ENCODE results near the gene ELL.
A peak's percentile ranks its signal among the peaks of the same experiment; 100 is the strongest.

The ELL gene

GRCh38 chr19:18466354-18466753, 55.5 kb downstream of the ELL start:
- DNase-seq: no peak

- DNase-seq: no peak
Measured at GRCh38 chr19:18465964-18466339, 55.9 kb downstream of the ELL start.

GRCh38 chr19:18465214-18465963, 56.5 kb downstream of the ELL start:
- no peak for DNase-seq

- DNase-seq: no peak
Measured at GRCh38 chr19:18464646-18465045, 57.2 kb downstream of the ELL start.

GRCh38 chr19:18461471-18461870, 60.4 kb downstream of the ELL start:
- no peak for DNase-seq

- DNase-seq: no peak
Measured at GRCh38 chr19:18460900-18461299, 61.0 kb downstream of the ELL start.

- no peak for DNase-seq
Measured at GRCh38 chr19:18457483-18458331, 64.2 kb downstream of the ELL start.

- DNase-seq: no peak
Measured at GRCh38 chr19:18456974-18457373, 64.9 kb downstream of the ELL start.

GRCh38 chr19:18456279-18456678, 65.6 kb downstream of the ELL start:
- no peak for DNase-seq

GRCh38 chr19:18453269-18454024, 68.4 kb downstream of the ELL start:
- no peak for DNase-seq

- no peak for DNase-seq
Measured at GRCh38 chr19:18452386-18452785, 69.5 kb downstream of the ELL start.

- peak; percentile 92 for DNase-seq
Measured at GRCh38 chr19:18450931-18451836, 70.7 kb downstream of the ELL start.

- DNase-seq: no peak
Measured at GRCh38 chr19:18450021-18450930, 71.6 kb downstream of the ELL start.

- DNase-seq: no peak
Measured at GRCh38 chr19:18449552-18449951, 72.3 kb downstream of the ELL start.

- no peak for DNase-seq
Measured at GRCh38 chr19:18446811-18447359, 75.0 kb downstream of the ELL start.

GRCh38 chr19:18446145-18446810, 75.6 kb downstream of the ELL start:
- no peak for DNase-seq

- DNase-seq: no peak
Measured at GRCh38 chr19:18445262-18445948, 76.5 kb downstream of the ELL start.

- DNase-seq: no peak
Measured at GRCh38 chr19:18444513-18444912, 77.4 kb downstream of the ELL start.

- DNase-seq: no peak
Measured at GRCh38 chr19:18443831-18444230, 78.0 kb downstream of the ELL start.

- no peak for DNase-seq
Measured at GRCh38 chr19:18443406-18443805, 78.5 kb downstream of the ELL start.

Data from activated CD4-positive, alpha-beta T cell treated with anti-CD3 and anti-CD28 coated beads, Interleukin-2, Interleukin-6, amounts not matched to agents 100 ng/mL and 50 ng/mL, durations not matched to agents 16 hours and 8 hours (primary cell).